ENCODE results near the gene CADM3.

- TF ChIP-seq CTCF (IDR thresholded peaks at IDR 0.05; ENCODE audit: poor library complexity) = no peak
- no peak for TF ChIP-seq EZH2phosphoT487 (IDR thresholded peaks at IDR 0.05; ENCODE audit: low read depth, severe bottlenecking, unreplicated experiment)
- TF ChIP-seq EZH2 (IDR thresholded peaks at IDR 0.05; ENCODE audit: borderline replicate concordance) = no peak
Measured at GRCh38 chr1:159161719-159162026, 9.7 kb upstream of the CADM3 start.
